A673 (cell line): Measurements from ENCODE around the gene TNFAIP2.

Experiments
- CTCF ChIP-seq: fragments of 300-800, 200-600 bp; sonication (generic); conservative IDR thresholded peaks from 2 replicates; pipeline ENCODE4 v1.5.1; 2017; ENCODE audit warnings: low read depth, mild to moderate bottlenecking, antibody characterized with exemption, low read length, moderate library complexity, mixed read lengths
- EZH2 ChIP-seq: fragments of 200-600 bp; sonication (generic); IDR thresholded peaks from 2 replicates; pipeline ENCODE4 v1.6.1; 2017; ENCODE audit warnings: borderline replicate concordance, low read depth, mild to moderate bottlenecking, mixed read lengths, antibody characterized with exemption, low read length; ENCODE audit not compliant: poor library complexity, severe bottlenecking

- TF ChIP-seq CTCF (no peak), EZH2 (no peak)
These were observed 37.8 kb downstream of the TNFAIP2 start for GRCh38 chr14:103161054-103161397.
